H1 (cell line): Measurements from ENCODE around the gene ATP7B.

Experiments used
- EP300 ChIP-seq, 2 experiments: IDR thresholded peaks; 1 replicate in 1 of 2; 2 replicates in 1 of 2; pipeline ENCODE4 v1.6.1; 2011 to 2012; ENCODE audit warnings: low read depth in 2 of 2, low read length in 2 of 2, mild to moderate bottlenecking in 2 of 2, borderline replicate concordance in 1 of 2, inconsistent platforms in 1 of 2, moderate library complexity in 1 of 2
- POLR2A ChIP-seq, 2 experiments: IDR thresholded peaks; 1 replicate in 1 of 2; 2 replicates in 1 of 2; pipeline ENCODE4 v1.6.1; 2011; ENCODE audit warnings: low read depth in 2 of 2, low read length in 2 of 2, mild to moderate bottlenecking in 2 of 2; ENCODE audit errors: control extremely low read depth in 1 of 2
- POLR2AphosphoS5 ChIP-seq: IDR thresholded peaks from 2 replicates; pipeline ENCODE4 v1.6.1; 2011; ENCODE audit warnings: low read depth, low read length
- SIN3A ChIP-seq, 2 experiments: IDR thresholded peaks in 1 of 2; conservative IDR thresholded peaks in 1 of 2; 2 replicates each; pipeline ENCODE4 v1.6.1; 2011 to 2012; ENCODE audit warnings: low read length in 2 of 2, improper control_type of control experiment in 1 of 2, low read depth in 1 of 2, mild to moderate bottlenecking in 1 of 2
- YY1 ChIP-seq: IDR thresholded peaks from 2 replicates; pipeline ENCODE4 v1.6.1; 2011; ENCODE audit warnings: low read depth, mild to moderate bottlenecking, low read length
- TF ChIP-seq, protein P1 (sequence below): IDR thresholded peaks from 2 replicates; pipeline ENCODE4 v1.6.1; 2011; ENCODE audit warnings: low read length, improper control_type of control experiment

DNA sequence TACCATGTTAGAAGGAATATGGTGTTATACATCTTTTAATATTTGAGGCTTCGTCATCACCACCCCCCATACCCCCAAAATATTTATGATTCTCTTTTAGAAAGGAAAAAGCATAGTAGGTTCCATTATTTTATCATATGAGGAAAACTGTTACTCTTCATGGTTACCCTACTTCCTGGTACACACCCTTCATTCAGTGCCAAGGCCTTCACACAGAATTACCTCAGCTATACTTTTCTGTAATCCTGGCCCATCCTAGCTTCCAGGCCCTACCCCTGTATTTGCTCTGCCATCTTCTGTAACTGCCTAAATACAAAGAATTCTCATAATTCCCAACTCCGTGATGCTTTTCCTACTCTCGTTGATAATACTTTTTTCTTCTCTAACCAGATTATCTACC lies 8.9 kb upstream of the ATP7B start:
- TF ChIP-seq, protein P1, sequence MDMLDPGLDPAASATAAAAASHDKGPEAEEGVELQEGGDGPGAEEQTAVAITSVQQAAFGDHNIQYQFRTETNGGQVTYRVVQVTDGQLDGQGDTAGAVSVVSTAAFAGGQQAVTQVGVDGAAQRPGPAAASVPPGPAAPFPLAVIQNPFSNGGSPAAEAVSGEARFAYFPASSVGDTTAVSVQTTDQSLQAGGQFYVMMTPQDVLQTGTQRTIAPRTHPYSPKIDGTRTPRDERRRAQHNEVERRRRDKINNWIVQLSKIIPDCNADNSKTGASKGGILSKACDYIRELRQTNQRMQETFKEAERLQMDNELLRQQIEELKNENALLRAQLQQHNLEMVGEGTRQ, result no peak
- TF ChIP-seq EP300 (IDR thresholded peaks at IDR 0.05; ENCODE audit: borderline replicate concordance in 1 of 2, low read depth in 2 of 2, low read length in 2 of 2) (no peak), POLR2AphosphoS5 (no peak), YY1 (no peak), POLR2A (IDR thresholded peaks at IDR 0.05; ENCODE audit: control extremely low read depth in 1 of 2, low read depth in 2 of 2, low read length in 2 of 2) (no peak), SIN3A (conservative IDR thresholded peaks at IDR 0.05 in 1 of 2, IDR thresholded peaks at IDR 0.05 in 1 of 2; ENCODE audit: low read depth in 1 of 2, low read length in 2 of 2) (no peak)
